GDM1 (cell line): ENCODE data around the gene TNNI2.
"Not testable (repeated sequence)": the region's sequence is repeated elsewhere in the genome, so short reads cannot be mapped to it uniquely, and the experiment has no call there.

Source experiments
- DNase-seq: peaks from one replicate; lab custom pipeline; 2025; lab: John Stamatoyannopoulos, UW

Gene TNNI2

GRCh38 chr11:1838426-1839144 is at the start of gene TNNI2:
Gene TNNI2 (plus strand): TSS chr11:1838981. CDS start chr11:1839697, 716 bp downstream.
- DNase-seq = no peak

GRCh38 chr11:1791912-1792311 is 46.9 kb upstream of the TNNI2 start:
- no peak for DNase-seq

GRCh38 chr11:1792461-1792860 is 46.3 kb upstream of the TNNI2 start:
- DNase-seq = peak; percentile 45

- DNase-seq = no peak
Measured at GRCh38 chr11:1793081-1793480, 45.7 kb upstream of the TNNI2 start.

- DNase-seq = no peak
Measured at GRCh38 chr11:1796413-1797011, 42.3 kb upstream of the TNNI2 start.

- no peak for DNase-seq
Measured at GRCh38 chr11:1797391-1798125, 41.2 kb upstream of the TNNI2 start.

GRCh38 chr11:1803246-1803645 is 35.5 kb upstream of the TNNI2 start:
- DNase-seq = no peak

- DNase-seq = not testable (repeated sequence)
Measured at GRCh38 chr11:1803835-1804519, 34.8 kb upstream of the TNNI2 start.

GRCh38 chr11:1805525-1805924 is 33.3 kb upstream of the TNNI2 start:
- no peak for DNase-seq

GRCh38 chr11:1807264-1807995 is 31.4 kb upstream of the TNNI2 start:
- DNase-seq = no peak

GRCh38 chr11:1810761-1811160 is 28.0 kb upstream of the TNNI2 start:
- DNase-seq = no peak

GRCh38 chr11:1812274-1812673 is 26.5 kb upstream of the TNNI2 start:
- DNase-seq = no peak

- DNase-seq = no peak
Measured at GRCh38 chr11:1812801-1813200, 26.0 kb upstream of the TNNI2 start.

- DNase-seq = not testable (repeated sequence)
Measured at GRCh38 chr11:1813356-1813755, 25.4 kb upstream of the TNNI2 start.

GRCh38 chr11:1814691-1815090 is 24.1 kb upstream of the TNNI2 start:
- no peak for DNase-seq

GRCh38 chr11:1815311-1815710 is 23.5 kb upstream of the TNNI2 start:
- DNase-seq = no peak

GRCh38 chr11:1815751-1816150 is 23.0 kb upstream of the TNNI2 start:
- no peak for DNase-seq

- no peak for DNase-seq
Measured at GRCh38 chr11:1817000-1817399, 21.8 kb upstream of the TNNI2 start.

GRCh38 chr11:1817511-1817910 is 21.3 kb upstream of the TNNI2 start:
- no peak for DNase-seq

GRCh38 chr11:1819074-1819473 is 19.7 kb upstream of the TNNI2 start:
- DNase-seq = no peak

GRCh38 chr11:1820463-1821325 is 18.1 kb upstream of the TNNI2 start:
- no peak for DNase-seq
